Astrocyte of the spinal cord (primary cell): ENCODE data around the gene PTPRG.
A peak's percentile ranks its signal among the peaks of the same experiment; 100 is the strongest.

ENCODE experiments used
- DNase-seq: peaks from one replicate; pipeline ENCODE4 v3.0.0; 2011; ENCODE audit warnings: low read depth, low spot score
- H3K4me3 ChIP-seq: 2 replicates; pipeline ENCODE4 v1.5.1; 2011; ENCODE audit warnings: low read depth, mild to moderate bottlenecking, low read length, moderate library complexity
- CTCF ChIP-seq: IDR thresholded peaks from 2 replicates; pipeline ENCODE4 v1.5.1; 2012; ENCODE audit warnings: low read depth, mild to moderate bottlenecking, low read length, inconsistent platforms
- in situ Hi-C: cut with HindIII; loops from 2 replicates; pipeline ENCODE4 v1.10.0; 2017; ENCODE audit warnings: low sequenced_read_pairs

Gene PTPRG

GRCh38 chr3:61877359-61878138 is 316.2 kb downstream of the PTPRG start:
- H3K4me3 ChIP-seq = no peak overlapping the region
- DNase-seq = peak; percentile 32
- TF ChIP-seq CTCF = no peak
- in situ Hi-C loops = no loop called here

GRCh38 chr3:61882253-61882652 is 320.9 kb downstream of the PTPRG start:
- no peak for TF ChIP-seq CTCF
- no peak for DNase-seq
- in situ Hi-C loops = no loop called here
- no peak overlapping the region for H3K4me3 ChIP-seq

GRCh38 chr3:61884794-61885193 is 323.4 kb downstream of the PTPRG start:
- DNase-seq = no peak
- TF ChIP-seq CTCF = no peak
- in situ Hi-C loops = no loop called here
- no peak overlapping the region for H3K4me3 ChIP-seq

GRCh38 chr3:61885414-61885813 is 324.0 kb downstream of the PTPRG start:
- no peak for DNase-seq
- H3K4me3 ChIP-seq = no peak overlapping the region
- no peak for TF ChIP-seq CTCF
- in situ Hi-C loops = no loop called here

GRCh38 chr3:61887206-61887605 is 325.8 kb downstream of the PTPRG start:
- no peak for DNase-seq

GRCh38 chr3:61889259-61889658 is 327.9 kb downstream of the PTPRG start:
- no peak for TF ChIP-seq CTCF
- DNase-seq = no peak
- H3K4me3 ChIP-seq = no peak overlapping the region
- in situ Hi-C loops = no loop called here

More at GRCh38 chr3:61887206-61887605, 325.8 kb downstream of the PTPRG start:
- in situ Hi-C loops = no loop called here
- no peak for TF ChIP-seq CTCF
- no peak overlapping the region for H3K4me3 ChIP-seq
